ENCODE data around the gene HMOX2.

GRCh38 chr16:4450931-4451519 is 25.2 kb upstream of the HMOX2 start:
- TF ChIP-seq SPI1 (IDR thresholded peaks at IDR 0.05; ENCODE audit: low read depth, low read length) (no peak), POLR2A (IDR thresholded peaks at IDR 0.05; ENCODE audit: low read depth, low read length) (no peak), TAF1 (IDR thresholded peaks at IDR 0.05; ENCODE audit: low read depth, low read length) (no peak), POLR2AphosphoS5 (IDR thresholded peaks at IDR 0.05; ENCODE audit: low read depth, low read length) (no peak), PAX5 (IDR thresholded peaks at IDR 0.05; ENCODE audit: insufficient read depth, low read length, severe bottlenecking) (no peak)
